ENCODE data around the gene IL13RA2.

The IL13RA2 gene

DNA sequence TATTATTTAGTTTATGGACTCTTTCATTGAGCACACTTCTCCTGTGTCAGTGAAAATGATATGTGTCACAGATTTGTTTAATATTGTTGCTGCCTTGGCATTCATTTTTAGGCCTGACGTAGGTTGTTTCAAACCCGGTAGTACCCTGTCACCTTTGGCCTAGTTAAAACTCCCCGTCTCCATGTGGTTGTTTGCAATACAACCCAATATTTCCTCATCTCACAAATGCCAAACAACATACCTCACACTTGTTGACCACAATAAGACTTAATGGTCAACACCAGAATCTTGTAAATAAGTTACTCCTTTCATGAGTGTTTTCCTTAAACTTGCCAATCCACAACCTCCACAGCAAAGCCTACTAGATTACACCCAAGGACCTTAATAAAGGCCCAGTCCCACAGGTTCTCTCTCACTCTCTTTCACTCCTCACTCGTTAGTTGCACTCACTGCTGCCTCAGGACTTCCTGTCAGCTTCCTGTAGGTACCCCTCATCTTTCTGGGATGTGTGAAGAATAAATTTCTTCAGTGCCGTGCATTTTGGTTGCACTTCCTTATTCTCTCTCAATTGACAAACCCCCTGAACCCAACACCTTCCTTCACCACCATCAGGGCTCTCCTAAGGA, 31.3 kb downstream of the IL13RA2 start:
- DNase-seq: no peak

DNA sequence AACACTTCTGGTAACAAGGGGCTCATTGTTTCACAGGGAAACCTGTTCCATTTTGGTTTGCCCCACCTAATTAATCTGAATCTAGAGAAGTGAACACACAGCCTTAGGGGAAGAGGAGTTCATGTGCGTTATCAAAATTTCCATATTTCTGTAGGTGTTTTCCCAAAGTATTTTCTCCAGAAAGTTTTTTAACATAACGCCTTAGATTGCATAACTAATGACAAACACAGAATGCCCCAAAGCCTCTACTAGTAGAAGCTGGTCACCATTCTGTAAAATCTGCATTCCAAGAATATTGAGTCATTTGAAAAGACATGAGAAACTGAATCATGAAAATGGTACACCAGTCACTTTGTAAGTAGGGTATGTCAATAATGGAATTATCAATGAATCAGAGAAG, 41.1 kb downstream of the IL13RA2 start:
- DNase-seq: no peak

DNA sequence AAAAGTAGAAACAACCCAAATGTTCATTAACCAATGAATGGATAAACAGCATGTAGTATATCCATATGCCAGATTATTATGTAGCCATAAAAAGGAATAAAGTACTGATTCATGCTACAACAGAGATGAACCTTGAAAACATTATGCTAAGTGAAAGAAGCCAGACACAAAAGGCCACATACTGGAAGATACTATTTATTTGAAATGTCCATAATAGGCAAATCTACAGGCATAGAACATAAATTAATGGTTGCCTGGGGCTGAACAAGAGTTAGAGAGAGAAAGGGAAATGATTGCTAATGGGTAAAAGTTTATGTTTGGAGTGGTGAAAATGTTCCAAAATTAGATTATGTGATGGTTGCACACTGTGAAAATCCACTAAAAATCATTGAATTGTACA, 44.4 kb downstream of the IL13RA2 start:
- no peak for DNase-seq

DNA sequence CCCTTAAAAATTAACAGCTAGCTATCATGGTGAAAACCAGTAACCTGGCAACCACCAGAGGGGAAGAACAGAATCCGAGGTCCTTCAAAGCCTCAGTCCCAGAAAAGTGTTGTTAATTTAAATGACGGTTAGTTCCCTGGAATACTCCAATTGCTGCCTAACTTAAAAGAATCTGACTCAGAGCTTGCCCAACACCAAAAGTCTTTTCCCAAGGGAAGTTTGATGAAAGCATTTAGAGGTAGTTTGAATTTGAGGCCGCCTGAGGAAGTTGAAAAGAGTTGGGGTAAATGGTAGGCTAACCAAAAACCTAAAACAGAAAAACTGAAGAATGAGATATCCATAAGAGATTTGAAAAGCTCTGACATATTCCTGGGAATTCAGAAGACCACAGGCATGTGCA, 46.6 kb downstream of the IL13RA2 start:
- DNase-seq: no peak

DNA sequence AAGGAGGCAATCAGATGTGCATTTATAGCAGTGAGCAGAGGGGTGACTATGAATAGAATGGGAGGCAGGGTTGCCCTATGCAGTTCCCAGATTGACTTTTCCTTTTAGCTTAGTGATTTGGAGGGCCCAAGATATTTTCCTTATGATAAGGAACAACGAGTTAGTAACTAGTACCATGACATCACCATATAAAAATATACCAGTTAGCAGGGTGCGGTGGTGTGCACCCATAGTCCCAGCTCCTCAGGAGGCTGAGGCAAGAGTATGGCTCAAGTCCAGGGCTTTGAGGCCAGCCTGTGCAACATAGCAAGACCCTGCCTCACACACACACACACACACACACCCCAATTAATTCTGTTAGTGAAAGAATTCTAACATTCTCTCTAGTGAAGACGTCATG, 53.0 kb downstream of the IL13RA2 start:
- DNase-seq: no peak

DNA sequence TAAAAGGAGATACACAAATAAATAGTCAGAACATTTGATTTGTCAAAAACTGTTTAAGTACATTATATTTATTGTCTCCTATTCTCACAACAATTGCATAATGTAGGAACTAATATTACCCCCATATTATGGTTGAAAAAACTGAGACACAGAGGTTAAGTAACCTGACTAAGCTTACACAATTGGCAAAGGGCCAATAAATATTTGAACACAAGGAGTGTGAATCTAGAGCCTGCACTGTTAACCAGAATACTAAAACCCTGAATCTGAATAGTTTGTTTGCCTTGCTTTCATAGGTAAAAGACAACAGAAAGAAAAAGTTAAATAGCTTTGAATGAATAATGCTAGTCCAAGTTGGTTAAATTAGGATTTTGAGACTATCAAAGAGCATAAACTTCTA, 55.2 kb downstream of the IL13RA2 start:
- DNase-seq: no peak

DNA sequence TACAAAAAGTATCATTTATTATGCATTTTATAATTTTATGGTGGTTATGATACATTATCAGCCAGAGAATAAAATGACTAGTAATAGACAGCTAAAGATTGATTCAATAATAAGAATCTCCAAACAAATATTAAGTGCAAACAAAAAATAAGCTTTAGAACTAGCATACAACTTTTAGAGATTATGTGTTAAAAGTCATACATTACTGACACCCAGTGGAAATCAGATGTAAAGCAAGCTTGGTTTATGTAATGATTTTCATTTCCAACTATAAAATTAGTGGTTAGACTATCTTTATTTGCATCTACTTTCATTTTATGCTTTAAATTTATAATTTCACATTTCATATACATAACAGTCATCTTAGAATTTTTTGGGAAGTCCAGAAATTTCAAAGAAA, 57.7 kb downstream of the IL13RA2 start:
- peak; percentile 27 for DNase-seq
